GM23248 (cell line): ENCODE data around the gene DIAPH1. TPM values are rescaled to one million over a fixed set of nuclear protein-coding genes. Genes with fewer than 3 reads are reported as not detected.

Experiments used
- DNase-seq: peaks from one replicate; pipeline ENCODE4 v3.0.0-alpha.2; 2015
- H2AFZ ChIP-seq: fragments of 200-600 bp; sonication (generic); 2 replicates; pipeline ENCODE4 v1.6.1; 2016; ENCODE audit warnings: antibody characterized with exemption
- H3F3A ChIP-seq: fragments of 200-600 bp; sonication (generic); 2 replicates; pipeline ENCODE4 v1.6.1; 2016; ENCODE audit warnings: mild to moderate bottlenecking, antibody characterized with exemption, mixed run types; ENCODE audit not compliant: insufficient read depth
- H3K27ac ChIP-seq: fragments of 200-600 bp; sonication (generic); 2 replicates; pipeline ENCODE4 v1.5.1; 2016; ENCODE audit warnings: mild to moderate bottlenecking
- H3K27me3 ChIP-seq: fragments of 200-600 bp; sonication (generic); replicated peaks from 2 replicates; pipeline ENCODE4 v1.6.1; 2016; ENCODE audit warnings: mild to moderate bottlenecking; ENCODE audit not compliant: insufficient read depth
- H3K36me3 ChIP-seq: fragments of 200-600 bp; sonication (generic); 2 replicates; pipeline ENCODE4 v1.6.1; 2016; ENCODE audit warnings: low read depth, mild to moderate bottlenecking
- H3K4me1 ChIP-seq: fragments of 200-600 bp; sonication (generic); 2 replicates; pipeline ENCODE4 v1.6.1; 2016; ENCODE audit warnings: mild to moderate bottlenecking; ENCODE audit not compliant: insufficient read depth
- H3K4me2 ChIP-seq: fragments of 200-600 bp; sonication (generic); one replicate; pipeline ENCODE4 v1.6.1; 2016; ENCODE audit warnings: mild to moderate bottlenecking; ENCODE audit not compliant: unreplicated experiment
- H3K4me3 ChIP-seq: fragments of 200-600 bp; sonication (generic); 2 replicates; pipeline ENCODE4 v1.5.1; 2016; ENCODE audit warnings: mild to moderate bottlenecking
- H3K79me2 ChIP-seq: fragments of 200-600 bp; sonication (generic); 2 replicates; pipeline ENCODE4 v1.6.1; 2016; ENCODE audit warnings: mild to moderate bottlenecking; ENCODE audit not compliant: insufficient read depth
- H3K9ac ChIP-seq: fragments of 200-600 bp; sonication (generic); 2 replicates; pipeline ENCODE4 v1.6.1; 2016; ENCODE audit warnings: mild to moderate bottlenecking
- H3K9me2 ChIP-seq: fragments of 200-600 bp; sonication (generic); 2 replicates; pipeline ENCODE4 v1.6.1; 2016; ENCODE audit warnings: mixed run types, mild to moderate bottlenecking, moderate library complexity; ENCODE audit not compliant: insufficient read depth
- H3K9me3 ChIP-seq: fragments of 200-600 bp; sonication (generic); one replicate; pipeline ENCODE4 v1.6.1; 2017; ENCODE audit warnings: low read depth
- H4K20me1 ChIP-seq: fragments of 200-600 bp; sonication (generic); 2 replicates; pipeline ENCODE4 v1.6.0; 2016; ENCODE audit not compliant: insufficient read depth
- EZH2 ChIP-seq: fragments of 200-600 bp; sonication (generic); IDR thresholded peaks from 2 replicates; pipeline ENCODE4 v1.6.1; 2018; ENCODE audit warnings: antibody characterized with exemption, mild to moderate bottlenecking; ENCODE audit not compliant: insufficient read depth, poor library complexity, severe bottlenecking
- EZH2phosphoT487 ChIP-seq: fragments of 200-600 bp; sonication (generic); IDR thresholded peaks from 2 replicates; pipeline ENCODE4 v1.6.1; 2018; ENCODE audit warnings: antibody characterized with exemption, moderate library complexity, mild to moderate bottlenecking, low read depth; ENCODE audit not compliant: insufficient read depth
- WGBS, 2 experiments: methylation state at CpG; one replicate each; pipeline ENCODE4 v1.1.6; 2015 to 2017; ENCODE audit warnings: low lambda C conversion rate in 2 of 2, low coverage in 1 of 2; ENCODE audit errors: missing lambda C conversion rate in 2 of 2; 5-methylcytosine and 5-hydroxymethylcytosine counted together
- in situ Hi-C: fragments of 300-500 bp; cut with MboI; formaldehyde crosslinking; loops from 2 replicates; pipeline ENCODE4 v1.15.0; 2020
- polyA plus RNA-seq: library from polyadenylated mRNA; unstranded; fragments of >200 nt; fragmentation: Nextera tagmentation; extraction: Ambion mirVana; gene quantifications from 2 replicates; pipeline ENCODE4 v1.2.1, GENCODE V29; 2016
- total RNA-seq: library from RNA; depleted of rRNA; stranded (reverse); fragments of >200 nt; shearing (Covaris generic); gene quantifications from 2 replicates; pipeline ENCODE4 v1.2.3, GENCODE V29; 2014

DIAPH1 gene
- total and polyA plus RNA-seq, 2 experiments from 2014 or later = 26.0 to 34.4 TPM

DNA sequence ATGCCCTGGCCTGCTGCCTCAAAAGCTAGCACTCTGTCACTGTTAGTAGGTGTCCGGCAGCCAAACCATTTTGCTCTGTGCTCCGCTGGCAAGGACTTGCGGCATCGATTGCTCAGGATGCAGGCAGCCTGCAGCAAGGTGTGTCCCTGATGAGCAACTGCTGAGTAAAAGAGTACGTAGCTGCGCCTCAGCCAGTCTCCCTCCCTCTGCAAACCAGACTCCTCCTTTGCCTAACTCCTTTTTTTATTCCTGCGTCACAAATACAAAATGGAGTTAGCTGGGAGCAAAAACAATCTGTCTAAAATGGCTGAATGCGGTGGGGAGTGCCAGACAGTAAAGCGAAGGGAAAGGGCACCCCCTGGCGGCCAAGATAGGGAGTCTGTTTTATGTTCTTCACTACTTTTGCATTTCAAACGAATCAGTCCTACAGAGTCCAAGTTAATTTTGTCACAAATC, 61.1 kb downstream of the DIAPH1 start:
- Histone ChIP-seq H3K9ac (peak overlapping the region; percentile 77), H3K4me1 (peaks cover 26% of the 10 kb centered on the region), H3K4me2 (peak overlapping the region; percentile 47), H3K27me3 (no peaks in the 10 kb centered on the region), H2AFZ (peak overlapping the region; percentile 75), H3K9me3 (no peaks in the 10 kb centered on the region), H3K27ac (peak overlapping the region; percentile 87), H3K36me3 (no peaks in the 10 kb centered on the region), H3K4me3 (peak overlapping the region; percentile 46), H3K79me2 (peaks cover 11% of the 10 kb centered on the region), H3K9me2 (no peaks in the 10 kb centered on the region), H3F3A (peaks cover 26% of the 10 kb centered on the region), H4K20me1 (no peaks in the 10 kb centered on the region)
- in situ Hi-C loops = no loop called here
- peak; percentile 99 for DNase-seq
- WGBS, 2 experiments = 1 to 4% methylated on average over 11 of the region's 11 CpGs
- TF ChIP-seq EZH2phosphoT487 (no peak), EZH2 (no peak)

DNA sequence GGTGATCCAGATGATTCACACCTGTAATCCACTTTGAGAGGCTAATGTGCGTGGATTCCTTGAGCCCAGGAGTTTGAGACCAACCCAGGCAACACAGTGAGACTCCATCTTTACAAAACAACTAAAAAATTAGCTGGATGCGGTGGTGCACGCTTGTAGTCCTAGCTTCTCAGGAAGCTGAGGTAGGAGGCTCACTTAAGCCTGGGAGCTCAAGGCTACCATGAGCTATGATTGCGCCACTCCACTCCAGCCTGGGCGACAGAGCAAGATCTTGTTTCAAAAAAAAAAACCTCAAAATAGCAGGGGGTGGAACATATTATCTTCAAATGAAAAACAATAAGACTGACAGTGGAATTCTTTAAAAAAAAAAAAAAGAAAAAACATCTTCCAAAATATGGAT, 70.9 kb downstream of the DIAPH1 start:
- Histone ChIP-seq H3K9ac (no peak overlapping the region), H4K20me1 (no peaks in the 10 kb centered on the region), H3K27ac (no peak overlapping the region), H3K4me2 (no peak overlapping the region), H2AFZ (no peak overlapping the region), H3K36me3 (peaks cover 26% of the 10 kb centered on the region), H3K9me3 (no peaks in the 10 kb centered on the region), H3K4me3 (no peak overlapping the region), H3K27me3 (no peaks in the 10 kb centered on the region), H3K4me1 (no peaks in the 10 kb centered on the region), H3K79me2 (peaks cover 8% of the 10 kb centered on the region; the same call in 1 of the 2 replicates), H3F3A (no peaks in the 10 kb centered on the region), H3K9me2 (no peaks in the 10 kb centered on the region)
- no peak for TF ChIP-seq EZH2
- TF ChIP-seq EZH2phosphoT487 = no peak
- in situ Hi-C loops = no loop called here
- 95% methylated on average over 5 of the region's 5 CpGs for WGBS, 2 experiments
- no peak for DNase-seq

DNA sequence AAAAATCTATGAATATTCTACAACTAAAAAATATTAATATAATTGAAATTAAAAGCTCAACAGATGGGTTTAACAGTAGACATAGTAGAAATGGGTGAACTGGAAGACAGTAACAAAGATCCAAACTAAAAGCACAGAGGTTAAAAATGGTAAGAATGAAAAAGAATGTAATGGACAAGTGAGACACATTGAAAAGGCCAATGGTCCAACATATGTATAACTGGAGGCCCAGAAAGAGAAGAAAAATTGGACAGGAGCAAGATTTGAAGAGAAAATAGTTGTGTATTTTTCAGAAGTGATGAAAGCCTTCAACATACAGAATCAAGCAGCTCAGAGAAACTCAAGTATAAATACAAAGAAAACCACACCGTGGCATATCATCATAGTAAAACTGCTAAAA, 71.3 kb downstream of the DIAPH1 start:
- in situ Hi-C loops = no loop called here
- Histone ChIP-seq H3K4me2 (no peak overlapping the region), H3K36me3 (peaks cover 26% of the 10 kb centered on the region), H3K27ac (no peak overlapping the region), H3K9me2 (no peaks in the 10 kb centered on the region), H3F3A (no peaks in the 10 kb centered on the region), H3K4me3 (no peak overlapping the region), H3K9ac (no peak overlapping the region), H3K9me3 (no peaks in the 10 kb centered on the region), H3K27me3 (no peaks in the 10 kb centered on the region), H3K79me2 (peaks cover 8% of the 10 kb centered on the region; the same call in 1 of the 2 replicates), H2AFZ (no peak overlapping the region), H3K4me1 (no peaks in the 10 kb centered on the region), H4K20me1 (no peaks in the 10 kb centered on the region)
- DNase-seq = peak; percentile 41
- TF ChIP-seq EZH2phosphoT487 (no peak), EZH2 (no peak)
- WGBS, 2 experiments = 96% methylated on average over 1 of the region's 1 CpG

DNA sequence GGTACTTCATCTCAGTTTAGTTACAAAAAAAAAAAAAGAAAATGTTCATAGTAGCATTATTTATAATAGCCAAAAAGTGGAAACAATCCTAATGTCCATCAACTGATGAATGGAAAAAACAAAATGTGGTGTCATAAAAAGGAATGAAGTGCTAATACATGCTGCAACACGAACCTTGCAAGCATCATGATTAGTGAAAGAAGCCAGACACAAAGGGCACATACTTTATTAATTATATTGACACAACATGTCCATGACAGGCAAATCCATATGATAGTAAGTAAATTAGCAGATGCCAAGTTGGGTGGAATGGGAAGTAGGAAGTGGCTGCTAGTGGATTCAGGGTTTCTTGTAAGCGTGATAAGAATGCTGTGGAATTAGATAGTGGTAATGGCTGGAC, 75.7 kb downstream of the DIAPH1 start:
- Histone ChIP-seq H4K20me1 (no peaks in the 10 kb centered on the region), H3K27ac (no peak overlapping the region), H3K4me2 (no peak overlapping the region), H3K4me3 (no peak overlapping the region), H3K9ac (no peak overlapping the region), H3K79me2 (0 out of 2 replicates have a peak, but pooled peaks cover under 1% of the 10 kb centered on the region), H3K9me2 (no peaks in the 10 kb centered on the region), H3K4me1 (no peaks in the 10 kb centered on the region), H3K9me3 (no peaks in the 10 kb centered on the region), H3K36me3 (peaks cover 22% of the 10 kb centered on the region), H3K27me3 (no peaks in the 10 kb centered on the region), H3F3A (no peaks in the 10 kb centered on the region), H2AFZ (no peak overlapping the region)
- TF ChIP-seq EZH2 (no peak), EZH2phosphoT487 (no peak)
- WGBS, 2 experiments = 86 to 87% methylated on average over 2 of the region's 2 CpGs
- DNase-seq = no peak
- in situ Hi-C loops = no loop called here
